LNCaP clone FGC (cell line): ENCODE results near the gene RHBDL1.

ENCODE experiments used
- DNase-seq: peaks from one replicate; pipeline ENCODE4 v3.0.0-alpha.2; 2011; ENCODE audit warnings: low read depth
- H3K4me3 ChIP-seq: 2 replicates; pipeline ENCODE4 v1.5.1; 2011; ENCODE audit warnings: mild to moderate bottlenecking, low read depth, low read length, control low read depth
- TF ChIP-seq, protein P1 (sequence below): IDR thresholded peaks from 2 replicates; pipeline ENCODE4 v1.5.1; 2012; ENCODE audit warnings: mild to moderate bottlenecking; ENCODE audit not compliant: control insufficient read depth, insufficient read depth; ENCODE audit errors: extremely low read depth

Gene RHBDL1

DNA sequence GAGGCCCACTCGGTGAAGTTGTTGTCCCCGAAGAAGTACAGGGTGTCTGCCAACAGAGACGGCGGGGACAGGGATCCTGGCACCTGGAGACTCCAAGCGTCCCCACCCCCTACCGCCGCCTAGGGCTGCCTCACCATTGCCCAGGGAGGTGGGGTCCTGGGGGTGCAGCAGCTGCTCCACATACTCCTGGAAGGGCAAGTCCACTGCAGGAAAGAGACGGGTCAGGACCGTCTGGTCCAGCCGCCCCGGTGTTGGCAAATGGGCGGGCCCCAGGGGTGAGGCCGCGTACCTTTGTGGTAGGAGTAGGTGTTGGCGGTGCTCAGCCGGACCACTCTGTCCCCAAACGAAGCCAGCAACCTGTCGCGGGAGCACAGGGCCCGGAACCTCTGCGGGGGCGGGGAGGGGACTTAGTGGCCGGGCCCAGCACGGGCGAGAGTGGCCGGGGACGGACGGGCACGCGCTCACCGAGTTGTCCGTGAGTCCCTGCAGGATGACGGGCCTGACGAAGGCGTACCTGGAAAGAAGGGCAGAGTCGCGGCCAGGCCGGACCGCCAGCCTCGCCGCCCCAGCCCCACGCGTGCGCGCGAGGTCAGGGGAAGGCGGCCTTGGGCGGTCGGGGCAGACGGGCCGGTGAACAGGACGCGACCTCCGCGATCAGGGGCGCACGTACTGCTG, 8.1 kb downstream of the RHBDL1 start:
- H3K4me3 ChIP-seq: peak overlapping the region; percentile 72
- no peak for DNase-seq
- TF ChIP-seq, protein P1, sequence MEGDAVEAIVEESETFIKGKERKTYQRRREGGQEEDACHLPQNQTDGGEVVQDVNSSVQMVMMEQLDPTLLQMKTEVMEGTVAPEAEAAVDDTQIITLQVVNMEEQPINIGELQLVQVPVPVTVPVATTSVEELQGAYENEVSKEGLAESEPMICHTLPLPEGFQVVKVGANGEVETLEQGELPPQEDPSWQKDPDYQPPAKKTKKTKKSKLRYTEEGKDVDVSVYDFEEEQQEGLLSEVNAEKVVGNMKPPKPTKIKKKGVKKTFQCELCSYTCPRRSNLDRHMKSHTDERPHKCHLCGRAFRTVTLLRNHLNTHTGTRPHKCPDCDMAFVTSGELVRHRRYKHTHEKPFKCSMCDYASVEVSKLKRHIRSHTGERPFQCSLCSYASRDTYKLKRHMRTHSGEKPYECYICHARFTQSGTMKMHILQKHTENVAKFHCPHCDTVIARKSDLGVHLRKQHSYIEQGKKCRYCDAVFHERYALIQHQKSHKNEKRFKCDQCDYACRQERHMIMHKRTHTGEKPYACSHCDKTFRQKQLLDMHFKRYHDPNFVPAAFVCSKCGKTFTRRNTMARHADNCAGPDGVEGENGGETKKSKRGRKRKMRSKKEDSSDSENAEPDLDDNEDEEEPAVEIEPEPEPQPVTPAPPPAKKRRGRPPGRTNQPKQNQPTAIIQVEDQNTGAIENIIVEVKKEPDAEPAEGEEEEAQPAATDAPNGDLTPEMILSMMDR: no peak

DNA sequence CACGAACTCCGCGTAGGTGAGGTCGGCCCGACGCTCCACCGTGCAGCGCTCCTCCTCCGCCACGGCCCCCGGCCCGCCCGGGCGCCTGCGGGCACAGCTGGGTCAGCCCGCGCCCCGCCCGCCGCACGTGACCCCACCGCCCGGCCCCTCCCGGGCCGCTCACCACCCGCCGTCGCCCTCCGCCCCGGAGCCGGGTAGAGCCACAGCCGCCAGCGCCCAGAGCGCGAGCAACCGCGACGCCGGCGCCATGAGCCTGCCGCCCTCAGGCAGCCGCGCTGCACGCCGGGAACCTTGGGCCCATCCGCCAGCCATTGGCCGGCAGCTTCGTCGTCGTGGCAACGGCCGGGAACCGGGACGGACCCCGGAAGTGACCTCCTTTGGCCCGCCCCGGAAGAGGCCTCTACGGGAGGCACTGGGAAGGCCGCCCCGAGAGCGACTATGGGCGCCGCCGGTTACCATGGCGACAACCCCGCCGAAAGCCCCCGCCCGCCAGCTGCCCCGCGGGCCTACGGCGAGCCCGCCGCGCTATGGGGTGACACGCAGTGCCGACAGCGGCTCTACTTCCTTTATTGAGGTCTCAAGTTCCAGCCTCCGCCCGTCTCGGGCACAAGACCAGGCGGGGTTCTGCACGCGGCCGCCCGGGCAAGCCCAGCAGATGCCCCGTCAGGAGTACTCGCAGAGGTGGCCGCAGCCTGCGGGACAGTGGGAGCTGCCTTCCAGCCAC, 8.8 kb downstream of the RHBDL1 start, which contains the start of gene JMJD8:
Gene JMJD8 (minus strand): TSS at position 264 of the 724 bp plus-strand sequence. CDS start 15 bp downstream, at position 249.
- TF ChIP-seq, protein P1: no peak
- DNase-seq: peak; percentile 83

DNA sequence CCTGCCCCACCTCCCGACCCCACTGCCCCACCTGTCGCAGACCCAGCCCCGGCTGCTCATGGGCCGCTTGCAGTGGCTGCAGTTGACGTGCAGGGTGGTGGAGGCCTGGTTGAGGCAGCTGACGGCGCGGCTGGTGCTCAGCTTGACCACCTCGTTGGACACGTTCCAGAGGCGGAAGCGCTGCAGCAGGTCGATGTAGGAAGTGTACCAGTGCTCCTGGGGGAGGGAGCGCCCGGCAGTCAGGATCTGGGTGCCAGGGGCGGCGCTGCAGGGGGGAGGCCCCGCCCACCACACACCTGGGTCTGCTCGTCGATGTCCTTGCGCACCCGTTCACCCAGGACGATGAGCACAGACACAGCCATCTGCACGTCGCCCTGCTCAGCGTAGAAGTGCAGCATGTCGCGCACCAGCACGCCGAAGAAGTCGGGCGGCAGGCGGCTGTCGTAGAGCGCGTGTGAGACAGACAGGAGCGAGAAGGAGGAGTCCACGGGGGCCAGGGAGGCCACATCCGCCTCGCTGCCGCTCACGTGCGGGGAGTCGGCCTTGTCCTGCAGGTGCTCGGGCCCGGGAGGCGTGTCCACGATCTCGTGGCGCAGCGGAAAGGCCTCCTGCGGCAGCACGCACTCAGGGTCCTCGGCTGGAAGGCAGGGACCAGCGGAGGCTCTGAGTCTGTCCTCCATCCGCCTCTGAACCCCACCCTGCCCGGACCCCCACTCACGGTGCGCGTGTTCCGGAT, 9.7 kb downstream of the RHBDL1 start:
- peak overlapping the region; percentile 72 for H3K4me3 ChIP-seq
- TF ChIP-seq, protein P1: no peak
- no peak for DNase-seq

More for the DNA sequence above, 8.8 kb downstream of the RHBDL1 start, which contains the start of gene JMJD8:
- peak within 1 kb of the TSS; percentile 72 for H3K4me3 ChIP-seq

DNA sequence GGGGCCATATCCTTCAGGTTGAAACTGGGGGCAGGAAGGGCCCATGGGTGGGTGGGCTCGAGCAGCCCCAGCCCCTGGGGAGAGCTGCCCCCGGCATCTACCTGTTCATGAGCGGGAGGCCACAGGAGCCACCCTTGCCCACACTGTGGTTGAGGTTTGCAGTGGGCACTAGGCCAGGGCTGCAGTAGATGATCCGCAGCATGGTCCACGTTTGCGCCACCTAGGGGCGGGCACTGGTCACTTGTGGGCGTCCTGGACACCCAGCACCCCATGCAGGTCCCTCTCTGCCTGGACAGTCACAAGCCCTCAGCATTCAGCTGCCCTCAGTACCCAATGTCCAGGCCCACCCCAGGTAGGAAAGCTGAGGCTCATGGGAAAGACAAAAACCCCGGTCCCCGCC, 10.5 kb downstream of the RHBDL1 start:
- H3K4me3 ChIP-seq: no peak overlapping the region
- no peak for DNase-seq
- TF ChIP-seq, protein P1: peak; percentile 84

DNA sequence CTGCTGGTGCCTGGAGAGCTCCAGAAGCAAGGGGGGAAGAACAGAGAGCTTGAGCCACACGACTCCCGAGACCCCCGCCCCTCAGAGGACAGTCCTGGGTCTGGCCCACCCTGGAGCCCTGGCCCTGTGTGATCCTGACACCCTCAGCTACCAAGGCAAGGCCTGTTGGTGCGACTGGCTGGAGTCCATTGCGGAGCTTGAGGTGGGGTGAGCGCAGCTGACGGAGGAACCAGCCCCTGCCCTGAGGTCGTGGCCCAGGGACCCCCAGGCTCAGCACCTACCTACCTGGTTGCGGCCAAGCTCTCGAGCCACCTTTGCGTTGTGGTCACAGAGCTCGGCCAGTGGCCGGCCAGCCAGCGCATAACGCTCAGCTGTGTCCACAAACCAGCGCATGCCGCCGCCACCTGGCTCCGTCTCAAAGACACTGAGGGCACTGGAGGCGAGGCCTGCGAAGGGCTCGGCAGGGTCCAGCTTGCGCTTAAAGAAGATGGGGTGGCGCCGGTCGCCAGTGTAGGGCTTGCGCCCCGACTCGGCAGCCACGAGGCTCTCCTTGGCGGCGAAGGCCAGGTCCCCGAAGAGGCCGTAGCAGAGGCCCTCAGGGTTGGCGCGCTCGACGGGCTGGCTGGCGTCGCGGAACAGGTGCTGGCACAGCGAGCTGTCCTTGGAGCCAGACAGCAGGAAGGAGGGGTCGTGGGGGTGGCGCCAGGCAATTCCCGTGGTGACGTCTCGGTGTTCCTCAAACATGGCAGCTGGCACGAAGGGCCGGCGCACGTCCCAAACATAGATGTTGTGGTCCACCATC, 11.2 kb downstream of the RHBDL1 start:
- DNase-seq: no peak
- no peak overlapping the region for H3K4me3 ChIP-seq
- TF ChIP-seq, protein P1: no peak

DNA sequence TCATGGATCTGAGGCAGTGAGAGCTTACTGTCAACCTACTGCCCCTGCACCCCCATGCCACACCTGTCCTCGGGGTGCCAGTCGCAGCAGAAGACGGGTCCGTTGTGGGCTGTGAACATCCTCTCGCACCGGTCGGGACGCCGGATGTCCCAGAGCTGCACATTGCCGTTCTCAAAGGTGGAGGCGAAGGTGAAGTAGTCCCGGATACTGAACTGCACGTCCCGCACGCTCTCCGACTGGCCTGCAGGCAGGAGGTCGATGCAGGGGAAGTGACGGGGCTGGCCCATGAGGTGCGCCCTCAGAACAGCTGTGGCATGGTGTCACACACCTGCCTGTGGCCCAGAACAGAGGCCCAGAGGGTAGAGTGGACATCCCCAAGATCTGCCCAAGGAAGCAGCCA, 12.0 kb downstream of the RHBDL1 start:
- no peak overlapping the region for H3K4me3 ChIP-seq
- TF ChIP-seq, protein P1: no peak
- DNase-seq: no peak
